ENCODE results near the gene LCN10. TPM values are rescaled to one million over a fixed set of nuclear protein-coding genes. Genes with fewer than 3 reads are reported as not detected.

Gene LCN10
- total and polyA plus RNA-seq, 9 donors, result 2.5 to 15.5 (median 10.5) TPM

- 18% methylated on average over 10 of the region's 20 CpGs for WGBS (ENCODE audit: insufficient coverage)
- Histone ChIP-seq H3K4me1 (ENCODE audit: control insufficient read depth, insufficient read depth, low read length) (peaks cover 37% of the 10 kb centered on the region), H3K27ac (ENCODE audit: low read length) (peak overlapping the region; percentile 59), H3K27me3 (ENCODE audit: control insufficient read depth, insufficient read depth, low read length) (no peaks in the 10 kb centered on the region), H3K36me3 (ENCODE audit: control insufficient read depth, insufficient read depth, low read length) (peaks cover 47% of the 10 kb centered on the region), H3K9me3 (replicated peaks; ENCODE audit: control insufficient read depth, low read depth, low read length) (no peaks in the 10 kb centered on the region), H3K4me3 (ENCODE audit: low read length) (no peak overlapping the region)
- peak; percentile 95 for DNase-seq
Measured at GRCh38 chr9:136720251-136720897, 22.4 kb downstream of the LCN10 start.

- Histone ChIP-seq H3K4me1 (ENCODE audit: control insufficient read depth, insufficient read depth, low read length) (peaks cover 46% of the 10 kb centered on the region), H3K27ac (ENCODE audit: low read length) (no peak overlapping the region), H3K4me3 (ENCODE audit: low read length) (no peak overlapping the region), H3K9me3 (replicated peaks; ENCODE audit: control insufficient read depth, low read depth, low read length) (no peaks in the 10 kb centered on the region), H3K27me3 (ENCODE audit: control insufficient read depth, insufficient read depth, low read length) (no peaks in the 10 kb centered on the region), H3K36me3 (ENCODE audit: control insufficient read depth, insufficient read depth, low read length) (peaks cover 41% of the 10 kb centered on the region)
- no peak for DNase-seq
- WGBS (ENCODE audit: insufficient coverage), result 64% methylated on average over 17 of the region's 24 CpGs
Measured at GRCh38 chr9:136719195-136719880, 23.4 kb downstream of the LCN10 start.

- no peak for DNase-seq
- WGBS (ENCODE audit: insufficient coverage), result 85% methylated on average over 11 of the region's 20 CpGs
- Histone ChIP-seq H3K4me3 (ENCODE audit: low read length) (no peak overlapping the region), H3K36me3 (ENCODE audit: control insufficient read depth, insufficient read depth, low read length) (peaks cover 34% of the 10 kb centered on the region), H3K4me1 (ENCODE audit: control insufficient read depth, insufficient read depth, low read length) (peaks cover 53% of the 10 kb centered on the region), H3K27me3 (ENCODE audit: control insufficient read depth, insufficient read depth, low read length) (no peaks in the 10 kb centered on the region), H3K27ac (ENCODE audit: low read length) (no peak overlapping the region), H3K9me3 (replicated peaks; ENCODE audit: control insufficient read depth, low read depth, low read length) (no peaks in the 10 kb centered on the region)
Measured at GRCh38 chr9:136718345-136719194, 24.2 kb downstream of the LCN10 start.

- Histone ChIP-seq H3K4me3 (ENCODE audit: low read length) (no peak overlapping the region), H3K9me3 (replicated peaks; ENCODE audit: control insufficient read depth, low read depth, low read length) (no peaks in the 10 kb centered on the region), H3K27ac (ENCODE audit: low read length) (no peak overlapping the region), H3K4me1 (ENCODE audit: control insufficient read depth, insufficient read depth, low read length) (peaks cover 59% of the 10 kb centered on the region), H3K27me3 (ENCODE audit: control insufficient read depth, insufficient read depth, low read length) (no peaks in the 10 kb centered on the region), H3K36me3 (ENCODE audit: control insufficient read depth, insufficient read depth, low read length) (peaks cover 22% of the 10 kb centered on the region)
- DNase-seq, result no peak
- WGBS (ENCODE audit: insufficient coverage), result 96% methylated on average over 8 of the region's 16 CpGs
Measured at GRCh38 chr9:136717399-136717798, 25.3 kb downstream of the LCN10 start.

GRCh38 chr9:136714893-136715274, 27.9 kb downstream of the LCN10 start:
- Histone ChIP-seq H3K9me3 (replicated peaks; ENCODE audit: control insufficient read depth, low read depth, low read length) (no peaks in the 10 kb centered on the region), H3K27me3 (ENCODE audit: control insufficient read depth, insufficient read depth, low read length) (peaks cover 3% of the 10 kb centered on the region), H3K27ac (ENCODE audit: low read length) (peak overlapping the region; percentile 55), H3K4me1 (ENCODE audit: control insufficient read depth, insufficient read depth, low read length) (peaks cover 41% of the 10 kb centered on the region), H3K36me3 (ENCODE audit: control insufficient read depth, insufficient read depth, low read length) (peaks cover 3% of the 10 kb centered on the region), H3K4me3 (ENCODE audit: low read length) (no peak overlapping the region)
- no peak for DNase-seq
- 43% methylated on average over 7 of the region's 8 CpGs for WGBS (ENCODE audit: insufficient coverage)

GRCh38 chr9:136714096-136714892, 28.4 kb downstream of the LCN10 start:
- H3K9me3 ChIP-seq (replicated peaks; ENCODE audit: control insufficient read depth, low read depth, low read length), result no peaks in the 10 kb centered on the region
- no peak for DNase-seq
- peaks cover 3% of the 10 kb centered on the region for H3K36me3 ChIP-seq (ENCODE audit: control insufficient read depth, insufficient read depth, low read length)
- H3K4me1 ChIP-seq (ENCODE audit: control insufficient read depth, insufficient read depth, low read length), result peaks cover 35% of the 10 kb centered on the region
- WGBS (ENCODE audit: insufficient coverage), result 47% methylated on average over 14 of the region's 17 CpGs
- H3K27ac ChIP-seq (ENCODE audit: low read length), result peak overlapping the region; percentile 55
- no peak overlapping the region for H3K4me3 ChIP-seq (ENCODE audit: low read length)
- H3K27me3 ChIP-seq (ENCODE audit: control insufficient read depth, insufficient read depth, low read length), result peaks cover 3% of the 10 kb centered on the region

GRCh38 chr9:136713550-136713949, 29.2 kb downstream of the LCN10 start:
- 34% methylated on average over 8 of the region's 8 CpGs for WGBS (ENCODE audit: insufficient coverage)
- no peak for DNase-seq
- peak overlapping the region; percentile 37 for H3K27ac ChIP-seq (ENCODE audit: low read length)
- H3K4me3 ChIP-seq (ENCODE audit: low read length), result peak overlapping the region; percentile 42
- H3K36me3 ChIP-seq (ENCODE audit: control insufficient read depth, insufficient read depth, low read length), result peaks cover 3% of the 10 kb centered on the region
- no peaks in the 10 kb centered on the region for H3K9me3 ChIP-seq (replicated peaks; ENCODE audit: control insufficient read depth, low read depth, low read length)
- H3K4me1 ChIP-seq (ENCODE audit: control insufficient read depth, insufficient read depth, low read length), result peaks cover 32% of the 10 kb centered on the region
- H3K27me3 ChIP-seq (ENCODE audit: control insufficient read depth, insufficient read depth, low read length), result peaks cover 3% of the 10 kb centered on the region

GRCh38 chr9:136712690-136713544, 29.8 kb downstream of the LCN10 start:
- Histone ChIP-seq H3K27me3 (ENCODE audit: control insufficient read depth, insufficient read depth, low read length) (peaks cover 3% of the 10 kb centered on the region), H3K4me1 (ENCODE audit: control insufficient read depth, insufficient read depth, low read length) (peaks cover 32% of the 10 kb centered on the region), H3K27ac (ENCODE audit: low read length) (peak overlapping the region; percentile 26), H3K4me3 (ENCODE audit: low read length) (peak overlapping the region; percentile 42), H3K36me3 (ENCODE audit: control insufficient read depth, insufficient read depth, low read length) (peaks cover 3% of the 10 kb centered on the region), H3K9me3 (replicated peaks; ENCODE audit: control insufficient read depth, low read depth, low read length) (no peaks in the 10 kb centered on the region)
- DNase-seq, result no peak
- WGBS (ENCODE audit: insufficient coverage), result 3% methylated on average over 36 of the region's 56 CpGs

All from muscle of leg (tissue), 11 donors.